ENCODE results near the gene PMM2. TPM values are rescaled to one million over a fixed set of nuclear protein-coding genes. Genes with fewer than 3 reads are reported as not detected.
A peak's percentile ranks its signal among the peaks of the same experiment; 100 is the strongest.

PMM2 gene
- total RNA-seq, 6 experiments from 2014 or later: 18.6 to 47.8 (median 39.0) TPM

DNA sequence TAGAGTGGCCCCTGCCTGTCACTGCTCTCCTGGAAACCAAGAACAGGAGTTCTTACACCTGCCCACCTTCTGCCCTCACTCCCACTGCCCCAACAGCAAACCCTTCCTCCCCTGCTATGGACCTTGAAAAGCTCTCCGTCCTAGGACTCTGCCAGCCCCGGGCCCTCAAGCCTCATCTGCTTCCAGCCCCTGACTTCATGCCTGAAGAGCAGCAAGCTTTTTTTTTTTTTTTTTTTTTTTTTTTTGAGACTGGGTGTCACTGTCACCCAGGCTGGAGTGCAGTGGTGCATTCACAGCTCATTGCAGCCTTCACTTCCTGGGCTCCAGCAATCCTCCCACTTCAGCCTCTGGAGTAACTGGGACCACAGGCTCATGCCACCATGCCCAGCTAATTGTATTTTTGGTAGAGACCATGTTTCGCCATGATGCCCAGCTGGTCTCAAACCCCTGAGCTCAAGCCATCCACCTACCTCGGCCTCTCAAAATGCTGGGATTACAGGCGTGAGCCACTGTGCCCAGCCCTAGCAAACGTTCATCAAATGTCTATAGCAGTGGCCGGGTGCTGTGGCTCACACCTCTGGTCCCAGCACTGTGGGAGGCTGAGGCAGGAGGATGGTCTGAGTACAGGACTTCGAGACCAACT lies 54.2 kb downstream of the PMM2 start:
- TF ChIP-seq, protein P1, sequence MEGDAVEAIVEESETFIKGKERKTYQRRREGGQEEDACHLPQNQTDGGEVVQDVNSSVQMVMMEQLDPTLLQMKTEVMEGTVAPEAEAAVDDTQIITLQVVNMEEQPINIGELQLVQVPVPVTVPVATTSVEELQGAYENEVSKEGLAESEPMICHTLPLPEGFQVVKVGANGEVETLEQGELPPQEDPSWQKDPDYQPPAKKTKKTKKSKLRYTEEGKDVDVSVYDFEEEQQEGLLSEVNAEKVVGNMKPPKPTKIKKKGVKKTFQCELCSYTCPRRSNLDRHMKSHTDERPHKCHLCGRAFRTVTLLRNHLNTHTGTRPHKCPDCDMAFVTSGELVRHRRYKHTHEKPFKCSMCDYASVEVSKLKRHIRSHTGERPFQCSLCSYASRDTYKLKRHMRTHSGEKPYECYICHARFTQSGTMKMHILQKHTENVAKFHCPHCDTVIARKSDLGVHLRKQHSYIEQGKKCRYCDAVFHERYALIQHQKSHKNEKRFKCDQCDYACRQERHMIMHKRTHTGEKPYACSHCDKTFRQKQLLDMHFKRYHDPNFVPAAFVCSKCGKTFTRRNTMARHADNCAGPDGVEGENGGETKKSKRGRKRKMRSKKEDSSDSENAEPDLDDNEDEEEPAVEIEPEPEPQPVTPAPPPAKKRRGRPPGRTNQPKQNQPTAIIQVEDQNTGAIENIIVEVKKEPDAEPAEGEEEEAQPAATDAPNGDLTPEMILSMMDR (IDR thresholded peaks at IDR 0.05): no peak
- TF ChIP-seq POLR2A (IDR thresholded peaks at IDR 0.05): no peak
- no peak overlapping the region for H3K4me3 ChIP-seq
- no peaks in the 10 kb centered on the region for H3K27me3 ChIP-seq
- H3K9me3 ChIP-seq: no peaks in the 10 kb centered on the region
- 100% methylated on average over 4 of the region's 8 CpGs for WGBS (ENCODE audit: insufficient coverage, low coverage, low lambda C conversion rate, missing lambda C conversion rate)
- intact Hi-C loops (cut with DNase I): no loop called here
- peaks cover 0 to 29% (median 9%) of the 10 kb centered on the region in 4 donors for H3K4me1 ChIP-seq
- no peak for DNase-seq
- H3K36me3 ChIP-seq: peaks cover 0 to 23% (median 11%) of the 10 kb centered on the region in 4 donors
- no peak for ATAC-seq
- H3K27ac ChIP-seq: peak overlapping the region in 2 of 3 donors; percentile 75 to 80

DNA sequence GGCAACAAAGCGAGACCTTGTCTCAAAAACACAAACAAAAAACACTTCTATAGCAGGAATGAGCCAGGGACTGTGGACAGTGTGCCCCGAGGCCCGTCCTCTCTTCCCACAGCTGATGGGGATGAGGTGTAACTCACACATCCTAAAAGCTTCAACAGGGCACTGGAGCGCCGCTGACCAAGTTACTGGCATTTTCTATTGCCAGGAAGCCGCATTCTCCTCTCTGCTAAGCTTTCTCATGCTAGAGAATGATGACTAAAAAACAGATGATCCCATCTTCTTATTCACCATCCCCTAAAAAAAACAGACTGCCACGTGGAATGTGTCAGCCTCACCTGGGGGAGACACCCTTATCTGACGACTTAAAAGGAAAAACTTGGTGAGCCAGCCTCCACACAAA lies 54.9 kb downstream of the PMM2 start:
- intact Hi-C loops (cut with DNase I): no loop called here
- ATAC-seq (no peak), DNase-seq (no peak)
- TF ChIP-seq POLR2A (IDR thresholded peaks at IDR 0.05): no peak
- TF ChIP-seq, protein P1 (IDR thresholded peaks at IDR 0.05): no peak
- Histone ChIP-seq H3K4me1 (peaks cover 0 to 29% (median 9%) of the 10 kb centered on the region in 4 donors), H3K9me3 (no peaks in the 10 kb centered on the region), H3K27ac (no peak overlapping the region), H3K27me3 (no peaks in the 10 kb centered on the region), H3K36me3 (peaks cover 0 to 23% (median 11%) of the 10 kb centered on the region in 4 donors), H3K4me3 (no peak overlapping the region)
- WGBS (ENCODE audit: insufficient coverage, low coverage, low lambda C conversion rate, missing lambda C conversion rate): 77% methylated on average over 4 of the region's 8 CpGs

DNA sequence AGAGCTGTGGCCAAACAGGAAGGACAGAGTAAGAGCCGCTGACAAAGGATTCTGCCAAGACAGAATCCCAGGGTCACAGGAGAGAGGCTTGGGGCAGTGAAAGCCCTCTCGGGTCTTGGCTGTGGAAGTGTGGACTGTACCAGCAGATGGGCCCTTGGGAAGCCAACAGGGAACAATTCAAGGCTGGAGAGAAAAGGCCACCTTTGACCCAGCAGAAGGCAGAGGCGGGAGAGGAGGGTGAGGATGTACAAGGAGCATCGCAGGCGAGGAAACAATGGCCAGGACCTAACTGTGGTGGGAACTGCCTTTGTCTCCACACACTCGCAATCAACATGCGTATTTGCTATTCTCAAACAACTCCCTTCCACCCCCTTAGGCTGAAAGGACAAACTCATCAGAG lies 55.5 kb downstream of the PMM2 start:
- Histone ChIP-seq H3K36me3 (peaks cover 0 to 23% (median 13%) of the 10 kb centered on the region in 4 donors), H3K4me1 (peaks cover 0 to 29% (median 9%) of the 10 kb centered on the region in 4 donors), H3K27me3 (no peaks in the 10 kb centered on the region), H3K4me3 (no peak overlapping the region), H3K27ac (peak overlapping the region in 2 of 3 donors; percentile 8 to 18), H3K9me3 (no peaks in the 10 kb centered on the region)
- TF ChIP-seq, protein P1 (IDR thresholded peaks at IDR 0.05): no peak
- TF ChIP-seq POLR2A (IDR thresholded peaks at IDR 0.05): no peak
- peak in 1 of 4 donors; percentile 1 for ATAC-seq
- 70% methylated on average over 5 of the region's 7 CpGs for WGBS (ENCODE audit: insufficient coverage, low coverage, low lambda C conversion rate, missing lambda C conversion rate)
- no peak for DNase-seq
- intact Hi-C loops (cut with DNase I): no loop called here

DNA sequence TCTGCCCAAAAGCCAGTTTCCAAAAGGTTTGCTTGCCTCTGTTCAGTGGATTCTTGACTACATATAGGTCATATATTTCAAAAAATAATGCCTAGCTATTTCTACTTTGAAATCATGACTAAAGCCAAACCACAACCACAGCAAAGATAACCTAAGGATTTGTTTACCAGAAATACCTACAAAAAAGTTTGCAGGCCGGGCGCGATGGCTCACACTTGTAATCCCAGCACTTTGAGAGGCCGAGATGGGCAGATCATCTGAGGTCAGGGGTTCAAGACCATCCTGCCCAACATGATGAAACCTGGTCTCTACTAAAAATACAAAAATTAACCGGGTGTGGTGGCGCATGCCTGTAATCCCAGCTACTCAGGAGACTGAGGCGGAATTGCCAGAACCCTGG lies 56.0 kb downstream of the PMM2 start:
- intact Hi-C loops (cut with DNase I): no loop called here
- Histone ChIP-seq H3K4me3 (no peak overlapping the region), H3K27me3 (no peaks in the 10 kb centered on the region), H3K9me3 (no peaks in the 10 kb centered on the region), H3K4me1 (peaks cover 0 to 29% (median 9%) of the 10 kb centered on the region in 4 donors), H3K36me3 (peaks cover 0 to 23% (median 15%) of the 10 kb centered on the region in 4 donors), H3K27ac (peak overlapping the region in 2 of 3 donors; percentile 8 to 18)
- 72% methylated on average over 6 of the region's 7 CpGs for WGBS (ENCODE audit: insufficient coverage, low coverage, low lambda C conversion rate, missing lambda C conversion rate)
- no peak for ATAC-seq
- DNase-seq: no peak
- TF ChIP-seq POLR2A (IDR thresholded peaks at IDR 0.05): no peak
- TF ChIP-seq, protein P1 (IDR thresholded peaks at IDR 0.05): no peak
